ENCODE results near the gene NANOG.
"Not testable (repeated sequence)": the region's sequence is repeated elsewhere in the genome, so short reads cannot be mapped to it uniquely, and the experiment has no call there.

DNA sequence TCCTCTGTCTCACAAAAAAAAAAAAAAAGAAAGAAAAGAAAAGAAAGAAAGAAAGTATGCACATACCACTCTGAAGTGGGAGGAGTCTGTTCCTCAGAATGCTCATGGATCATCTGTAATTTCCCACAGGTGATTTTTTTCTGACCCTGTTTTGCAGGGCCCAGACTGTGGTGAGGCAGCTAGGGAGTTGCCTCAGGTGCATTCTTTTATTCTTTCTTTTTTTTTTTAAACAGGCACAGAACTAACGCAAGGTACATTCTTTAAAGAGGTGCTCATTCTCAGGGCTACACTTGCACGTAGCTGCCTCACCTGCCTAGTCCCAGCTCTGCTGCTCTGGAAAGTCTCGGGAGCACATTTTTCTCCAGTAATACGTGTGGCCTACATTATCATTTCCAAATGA, 36.6 kb downstream of the NANOG start:
- TF ChIP-seq POLR2A (IDR thresholded peaks at IDR 0.05) = not testable (repeated sequence)
- TF ChIP-seq, protein P1, sequence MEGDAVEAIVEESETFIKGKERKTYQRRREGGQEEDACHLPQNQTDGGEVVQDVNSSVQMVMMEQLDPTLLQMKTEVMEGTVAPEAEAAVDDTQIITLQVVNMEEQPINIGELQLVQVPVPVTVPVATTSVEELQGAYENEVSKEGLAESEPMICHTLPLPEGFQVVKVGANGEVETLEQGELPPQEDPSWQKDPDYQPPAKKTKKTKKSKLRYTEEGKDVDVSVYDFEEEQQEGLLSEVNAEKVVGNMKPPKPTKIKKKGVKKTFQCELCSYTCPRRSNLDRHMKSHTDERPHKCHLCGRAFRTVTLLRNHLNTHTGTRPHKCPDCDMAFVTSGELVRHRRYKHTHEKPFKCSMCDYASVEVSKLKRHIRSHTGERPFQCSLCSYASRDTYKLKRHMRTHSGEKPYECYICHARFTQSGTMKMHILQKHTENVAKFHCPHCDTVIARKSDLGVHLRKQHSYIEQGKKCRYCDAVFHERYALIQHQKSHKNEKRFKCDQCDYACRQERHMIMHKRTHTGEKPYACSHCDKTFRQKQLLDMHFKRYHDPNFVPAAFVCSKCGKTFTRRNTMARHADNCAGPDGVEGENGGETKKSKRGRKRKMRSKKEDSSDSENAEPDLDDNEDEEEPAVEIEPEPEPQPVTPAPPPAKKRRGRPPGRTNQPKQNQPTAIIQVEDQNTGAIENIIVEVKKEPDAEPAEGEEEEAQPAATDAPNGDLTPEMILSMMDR (IDR thresholded peaks at IDR 0.05) = not testable (repeated sequence)
